AG09319 (cell line): ENCODE measurements around the gene NRG4.

Experiments used
- DNase-seq: peaks from one replicate; pipeline ENCODE4 v3.0.0-alpha.2; 2010; ENCODE audit warnings: low read depth; ENCODE audit errors: extremely low read depth
- TF ChIP-seq, protein P1 (sequence below): IDR thresholded peaks from 2 replicates; pipeline ENCODE4 v1.5.1; 2011; ENCODE audit warnings: low read depth, mild to moderate bottlenecking, inconsistent platforms, low read length, moderate library complexity

NRG4 gene

GRCh38 chr15:75903331-75904239 is 108.6 kb downstream of the NRG4 start, which contains the start of gene FBXO22:
TSS of gene FBXO22 (plus strand) at chr15:75903878. CDS start at chr15:75903964, 86 bp downstream.
- TF ChIP-seq, protein P1, sequence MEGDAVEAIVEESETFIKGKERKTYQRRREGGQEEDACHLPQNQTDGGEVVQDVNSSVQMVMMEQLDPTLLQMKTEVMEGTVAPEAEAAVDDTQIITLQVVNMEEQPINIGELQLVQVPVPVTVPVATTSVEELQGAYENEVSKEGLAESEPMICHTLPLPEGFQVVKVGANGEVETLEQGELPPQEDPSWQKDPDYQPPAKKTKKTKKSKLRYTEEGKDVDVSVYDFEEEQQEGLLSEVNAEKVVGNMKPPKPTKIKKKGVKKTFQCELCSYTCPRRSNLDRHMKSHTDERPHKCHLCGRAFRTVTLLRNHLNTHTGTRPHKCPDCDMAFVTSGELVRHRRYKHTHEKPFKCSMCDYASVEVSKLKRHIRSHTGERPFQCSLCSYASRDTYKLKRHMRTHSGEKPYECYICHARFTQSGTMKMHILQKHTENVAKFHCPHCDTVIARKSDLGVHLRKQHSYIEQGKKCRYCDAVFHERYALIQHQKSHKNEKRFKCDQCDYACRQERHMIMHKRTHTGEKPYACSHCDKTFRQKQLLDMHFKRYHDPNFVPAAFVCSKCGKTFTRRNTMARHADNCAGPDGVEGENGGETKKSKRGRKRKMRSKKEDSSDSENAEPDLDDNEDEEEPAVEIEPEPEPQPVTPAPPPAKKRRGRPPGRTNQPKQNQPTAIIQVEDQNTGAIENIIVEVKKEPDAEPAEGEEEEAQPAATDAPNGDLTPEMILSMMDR: no peak
- DNase-seq: peak; percentile 69

DNA sequence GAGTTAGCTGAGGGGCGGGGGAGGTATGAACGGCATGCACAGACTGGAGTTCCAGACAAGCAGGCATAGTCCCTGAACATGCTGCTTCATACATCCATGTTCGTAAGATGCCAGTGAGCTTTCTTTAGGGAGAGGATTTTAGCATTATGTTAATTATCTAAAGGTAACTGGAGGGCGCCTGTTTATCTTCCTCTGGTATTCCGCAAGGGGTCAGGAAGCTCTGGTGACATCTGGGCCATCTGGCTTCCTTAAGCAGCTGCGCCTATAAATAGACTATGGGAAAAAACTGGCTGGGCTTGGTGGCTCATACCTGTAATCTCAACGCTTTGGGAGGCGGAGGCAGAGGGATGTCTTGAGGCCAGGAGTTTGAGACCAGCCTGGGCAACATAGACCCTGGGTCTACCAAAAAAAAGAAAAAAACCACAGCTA is 110.1 kb downstream of the NRG4 start:
- DNase-seq: no peak
- TF ChIP-seq, protein P1: no peak

GRCh38 chr15:75900577-75900976 is 111.6 kb downstream of the NRG4 start:
- no peak for DNase-seq
- TF ChIP-seq, protein P1: no peak

- DNase-seq: no peak
- TF ChIP-seq, protein P1: no peak
Observed at GRCh38 chr15:75895731-75896130, 116.5 kb downstream of the NRG4 start.

GRCh38 chr15:75891895-75892294 is 120.3 kb downstream of the NRG4 start:
- TF ChIP-seq, protein P1: no peak
- DNase-seq: peak; percentile 52
